Right renal cortex interstitium (tissue), 3 donors: ENCODE data around the gene TACR2. TPM values are rescaled to one million over a fixed set of nuclear protein-coding genes. Genes with fewer than 3 reads are reported as not detected.

Experiments
- DNase-seq, 3 donors: peaks; one replicate each; pipeline ENCODE4 v3.0.0-alpha.2; 2013; ENCODE audit warnings: low read depth in 3 of 3, low spot score in 2 of 3
- polyA plus RNA-seq, 3 donors: library from polyadenylated mRNA; unstranded; fragments of 120-200 nt; gene quantifications; one replicate each; pipeline ENCODE4 v1.2.1, GENCODE V29; 2013; ENCODE audit not compliant: insufficient read length in 3 of 3

The TACR2 gene
- under 1 TPM; 0.10 to 0.28 (median 0.24) TPM for polyA plus RNA-seq

DNA sequence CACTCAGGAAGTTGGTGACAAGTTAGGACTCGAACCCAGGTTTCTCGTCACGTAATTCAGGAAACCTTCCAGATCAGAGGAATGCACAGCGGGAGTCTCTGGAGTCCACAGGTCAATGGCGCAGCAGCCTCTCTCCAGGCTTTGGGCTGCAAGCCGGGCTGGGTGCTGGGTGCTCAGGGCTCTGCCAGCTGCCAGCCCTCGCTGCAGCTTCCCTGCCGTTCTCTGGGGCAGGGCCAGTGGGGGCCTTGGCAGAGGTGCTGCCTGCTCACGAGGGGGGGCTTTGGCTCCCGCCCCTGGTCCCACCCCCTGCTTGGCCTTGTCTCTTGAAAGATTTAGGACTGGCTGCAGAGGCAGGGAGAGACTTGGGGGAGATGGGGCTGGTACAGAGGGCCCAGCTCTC is at the start of gene TACR2:
Gene TACR2 (minus strand): TSS at position 224 of the 400 bp plus-strand sequence. CDS start 595 bp downstream, outside the sequence.
- DNase-seq: no peak

GRCh38 chr10:69466158-69466490 is 49.4 kb upstream of the TACR2 start:
- no peak for DNase-seq

GRCh38 chr10:69465457-69466157 is 48.9 kb upstream of the TACR2 start:
- no peak for DNase-seq

DNA sequence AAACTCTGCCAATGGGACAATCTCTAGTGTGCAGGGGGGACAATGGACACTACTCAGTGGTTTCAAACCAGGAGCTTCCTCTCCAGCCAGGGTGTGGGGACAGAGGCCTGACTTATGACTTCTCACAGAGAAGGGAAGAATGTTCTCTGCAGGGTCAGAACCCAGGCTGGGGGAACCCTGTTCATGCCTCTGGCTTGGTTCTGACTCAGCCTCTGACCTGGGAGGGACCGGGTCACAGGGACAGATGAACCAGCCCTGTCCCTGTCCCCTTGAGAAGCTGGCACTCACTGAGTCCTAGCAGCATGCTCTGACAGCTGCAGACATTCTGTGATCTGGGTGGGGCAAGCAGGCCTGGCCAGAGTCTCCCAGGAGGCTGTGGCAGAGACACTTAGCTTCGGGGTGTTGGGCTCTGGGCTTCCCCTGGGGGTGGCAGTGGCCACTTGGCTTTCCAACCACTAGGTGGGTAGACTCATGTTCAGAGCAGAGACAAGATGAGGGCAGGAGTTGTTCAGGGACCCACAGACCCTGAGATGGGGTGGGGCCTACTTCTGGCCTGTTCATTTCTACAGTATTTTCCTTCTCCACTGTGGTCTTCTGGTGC is 48.2 kb upstream of the TACR2 start:
- no peak for DNase-seq

DNA sequence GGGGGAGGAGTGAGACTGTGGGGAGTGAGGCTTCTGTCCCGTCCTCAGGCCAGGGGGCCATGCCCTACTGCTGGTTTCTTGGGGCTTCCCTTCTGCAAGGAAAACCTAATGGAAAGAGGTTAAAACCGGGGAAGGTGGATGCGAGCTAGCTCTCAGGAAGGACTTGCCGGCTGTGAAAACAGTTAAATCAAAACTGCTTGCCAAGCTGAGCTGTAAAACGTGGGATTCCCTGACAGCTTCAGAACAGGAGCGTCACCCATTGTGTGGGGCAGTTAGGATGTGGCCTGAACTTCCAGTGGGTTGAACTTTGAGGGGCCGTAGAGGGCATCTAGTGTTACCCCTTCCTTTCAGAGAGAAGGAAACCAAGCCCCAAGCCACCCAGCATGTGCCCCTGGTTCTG is 47.7 kb upstream of the TACR2 start:
- no peak for DNase-seq

DNA sequence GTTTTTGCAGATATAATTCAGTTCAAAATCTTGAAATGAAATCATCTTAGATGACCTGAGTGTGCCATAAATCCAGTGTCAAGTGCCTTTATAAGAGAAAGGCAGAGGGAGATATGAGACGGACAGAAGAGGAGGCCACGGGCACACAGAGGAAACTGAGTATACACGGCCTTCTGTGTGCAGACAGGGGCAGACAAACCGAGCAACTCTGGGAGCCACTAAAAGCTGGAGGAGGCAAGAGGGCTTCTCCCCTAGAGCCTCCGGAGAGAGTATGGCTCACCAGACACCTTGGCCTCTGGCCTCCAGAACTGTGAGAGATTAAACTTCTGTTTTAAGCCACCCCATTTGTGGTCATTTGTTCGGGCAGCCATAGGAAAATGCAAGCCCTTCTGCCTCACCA is 47.2 kb upstream of the TACR2 start:
- DNase-seq: no peak

DNA sequence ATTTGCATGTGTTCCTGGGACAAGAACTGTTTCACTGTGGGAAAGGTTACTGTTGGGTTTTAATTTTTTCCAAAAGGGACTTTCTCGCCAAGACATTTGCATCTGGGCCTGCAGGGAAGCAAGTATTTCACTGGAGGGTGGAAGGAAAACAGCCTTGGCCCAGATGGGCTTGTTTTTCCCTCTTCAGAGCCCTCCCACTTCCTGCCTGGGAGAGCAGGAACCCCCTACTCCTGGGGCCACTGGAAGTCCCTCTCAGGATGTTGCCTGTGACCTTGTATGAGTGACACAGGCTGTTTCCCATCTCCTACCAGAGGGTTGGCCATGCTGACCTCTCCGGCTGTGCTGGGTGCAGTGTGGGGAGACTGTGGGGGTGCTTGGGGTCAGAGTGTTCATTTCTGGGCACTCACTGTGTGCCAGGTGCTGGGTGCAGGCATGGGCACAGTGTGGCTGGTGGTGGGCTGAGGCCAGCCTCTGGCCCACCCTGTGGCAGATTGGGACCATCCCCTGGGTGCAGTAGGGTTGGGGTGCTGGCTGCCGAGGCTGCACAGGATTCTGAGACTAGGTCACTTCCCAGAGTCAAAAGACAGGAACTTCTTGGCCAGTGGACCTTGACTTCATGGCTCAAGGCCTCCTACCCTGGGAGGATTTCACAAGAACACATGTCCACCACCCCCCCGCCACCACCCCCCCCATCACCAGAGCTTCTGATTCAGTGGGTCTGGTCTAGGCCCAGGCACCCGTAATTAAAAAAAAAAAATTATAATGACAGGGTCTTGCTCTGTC is 44.7 kb upstream of the TACR2 start:
- no peak for DNase-seq

- DNase-seq: no peak
Measured at GRCh38 chr10:69460576-69461242, 44.0 kb upstream of the TACR2 start.

DNA sequence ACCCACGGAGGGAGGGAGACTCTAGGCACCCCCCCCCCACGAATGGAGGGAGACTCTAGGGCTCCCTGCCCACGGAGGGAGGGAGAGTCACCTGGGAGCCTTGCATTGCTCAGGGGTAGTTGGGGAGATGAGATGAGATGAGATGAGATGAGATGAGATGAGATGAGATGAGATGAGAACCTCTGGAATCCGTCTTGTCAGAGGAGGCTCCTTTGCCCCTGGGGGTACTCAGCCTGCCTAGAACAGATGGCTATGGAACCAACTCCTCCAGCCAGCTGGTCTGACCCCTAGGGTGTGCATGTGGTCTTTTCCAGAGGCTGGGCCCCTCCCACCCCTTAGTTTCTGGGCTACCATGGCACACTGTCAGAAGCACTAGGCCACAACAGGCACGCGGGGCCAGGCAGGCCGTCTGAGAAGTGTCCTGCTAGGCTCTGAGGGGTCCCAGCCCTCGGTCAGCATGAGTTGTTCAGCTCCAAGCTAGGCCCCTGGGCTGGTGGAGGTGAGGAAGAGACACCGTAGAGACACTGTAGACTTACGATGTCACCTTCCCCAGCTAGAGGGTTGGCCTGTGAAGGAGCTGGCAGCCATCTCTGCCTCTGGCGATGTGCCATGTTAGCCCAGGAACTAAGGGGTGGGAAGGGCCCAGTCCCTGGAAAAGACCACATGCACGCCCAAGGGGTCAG is 43.3 kb upstream of the TACR2 start:
- DNase-seq: no peak

- DNase-seq: no peak
Measured at GRCh38 chr10:69459101-69459790, 42.5 kb upstream of the TACR2 start.

- no peak for DNase-seq
Measured at GRCh38 chr10:69458430-69459100, 41.8 kb upstream of the TACR2 start.

DNA sequence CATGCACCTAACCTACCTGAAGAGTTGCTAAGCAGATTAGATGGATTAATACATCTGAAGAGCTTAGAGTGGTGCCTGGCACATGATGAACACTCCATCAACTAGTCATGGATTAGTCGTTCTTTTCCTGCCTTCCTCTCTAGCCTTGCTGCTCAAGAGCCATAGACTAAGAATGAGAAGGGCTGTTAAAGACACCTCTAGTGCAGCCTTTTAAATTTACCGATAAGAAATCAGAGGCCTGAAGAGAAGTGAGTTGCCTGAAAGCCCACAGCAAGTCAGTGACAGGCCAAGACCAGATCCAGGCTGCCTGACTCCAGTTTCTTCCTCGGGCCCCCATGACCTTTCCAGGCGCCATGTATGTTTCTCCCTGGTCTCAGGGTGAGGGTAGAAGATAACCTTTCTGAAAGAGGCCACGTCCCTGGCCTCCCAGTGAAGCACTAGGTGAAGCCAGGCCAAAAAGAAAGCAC is 41.1 kb upstream of the TACR2 start:
- no peak for DNase-seq

DNA sequence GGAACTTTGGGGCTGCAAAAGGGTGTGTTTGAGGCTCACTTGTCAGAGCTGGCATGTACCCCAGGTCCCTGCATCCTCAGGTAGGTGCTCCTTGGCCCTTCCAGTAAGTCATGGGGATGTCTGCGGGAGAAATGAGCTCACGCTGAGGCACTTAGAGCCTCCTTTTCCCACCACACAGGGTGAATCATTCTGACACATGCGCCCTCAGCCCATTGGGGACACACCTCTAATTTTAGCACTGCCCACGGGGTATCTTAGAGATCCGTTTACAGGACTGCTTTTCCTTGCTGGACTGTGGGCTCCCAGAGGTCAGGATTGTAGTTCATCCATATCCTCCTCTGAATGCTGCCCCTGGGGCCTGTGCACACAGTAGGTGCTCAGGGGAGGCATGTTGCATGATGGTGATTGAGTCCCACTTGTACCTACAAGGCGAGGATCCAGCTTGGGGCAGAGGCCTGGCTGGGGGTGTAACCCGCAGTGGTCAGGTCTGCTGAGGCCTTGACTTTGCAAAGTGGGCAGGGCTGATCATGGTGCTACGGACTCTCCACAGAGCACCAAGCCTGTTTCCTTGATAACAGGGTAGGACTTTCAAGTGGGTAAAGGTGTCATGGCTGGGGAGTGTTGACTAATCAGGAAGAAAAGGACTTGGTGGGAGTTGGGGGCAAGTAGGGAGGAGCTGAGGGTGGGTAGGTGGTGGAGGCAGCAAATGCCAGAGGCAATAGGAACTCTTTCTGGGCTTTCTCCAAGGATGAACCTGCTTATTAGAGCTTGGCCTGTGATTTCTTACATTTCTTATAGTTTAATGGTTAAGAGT is 40.4 kb upstream of the TACR2 start:
- DNase-seq: no peak

DNA sequence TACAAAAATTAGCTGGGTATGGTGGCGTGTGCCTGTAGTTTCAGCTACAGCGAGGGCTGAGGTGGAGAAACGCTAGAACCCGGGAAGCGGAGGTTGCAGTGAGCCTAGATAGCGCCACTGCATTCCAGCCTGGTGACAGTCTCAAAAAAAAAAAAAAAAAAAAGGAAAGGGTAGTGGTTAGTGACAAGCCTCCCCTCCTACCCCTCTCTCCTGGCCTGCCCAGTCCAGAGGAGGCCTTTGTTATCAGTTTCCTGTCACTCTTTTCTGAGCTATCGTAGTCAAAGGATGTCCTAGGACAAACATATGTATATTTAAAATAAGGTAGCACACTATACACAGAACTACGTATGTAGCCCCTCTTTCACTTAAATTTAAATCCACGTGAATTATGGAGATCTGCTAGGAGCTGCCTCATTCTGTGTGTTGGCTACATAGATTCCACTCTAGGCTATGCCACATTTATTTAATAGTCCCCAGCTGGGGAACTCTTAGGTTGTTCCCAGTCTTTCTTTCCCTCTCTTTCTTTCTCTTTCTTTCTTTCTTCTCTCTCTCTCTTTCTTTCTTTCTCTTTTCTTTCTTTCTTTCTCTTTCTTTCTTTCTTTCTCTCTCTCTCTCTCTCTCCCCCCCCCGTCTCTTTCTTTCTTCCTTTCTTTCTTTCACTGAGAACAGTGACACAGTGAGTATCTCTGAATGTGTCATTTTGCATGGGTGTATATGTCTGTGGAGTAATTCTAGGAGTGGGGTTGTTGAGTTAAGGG is 38.5 kb upstream of the TACR2 start:
- no peak for DNase-seq

DNA sequence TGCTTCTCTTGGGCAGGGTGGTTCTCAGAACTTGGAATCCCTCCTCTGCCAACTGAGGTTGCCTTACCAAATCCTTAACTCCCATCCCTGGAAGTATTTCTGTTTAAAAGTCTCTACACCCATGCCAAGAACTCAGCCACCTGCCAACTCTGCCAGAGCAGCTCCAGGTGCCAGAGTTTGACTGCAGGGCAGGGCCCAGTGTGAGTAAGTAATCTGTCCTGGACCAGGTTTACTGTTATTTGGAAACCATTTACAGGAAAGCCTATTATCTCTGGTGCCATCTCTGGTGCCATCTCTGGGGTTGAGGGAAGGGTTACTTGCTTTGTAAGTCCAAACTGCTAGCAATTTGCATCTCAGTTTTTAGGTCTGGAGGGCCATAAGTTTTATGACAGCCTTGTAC is 37.1 kb upstream of the TACR2 start:
- no peak for DNase-seq

- no peak for DNase-seq
Measured at GRCh38 chr10:69452676-69453415, 36.1 kb upstream of the TACR2 start.

- DNase-seq: no peak
Measured at GRCh38 chr10:69451784-69452251, 35.1 kb upstream of the TACR2 start.
